Thyroid gland (tissue), 4 donors: ENCODE data around the gene TDRD1.

Experiments
- POLR2A ChIP-seq, 2 donors: fragments of 450-650 bp; IDR thresholded peaks; one replicate each; pipeline ENCODE4 v1.6.1; 2017; ENCODE audit warnings: antibody characterized with exemption in 2 of 2, mild to moderate bottlenecking in 2 of 2, moderate library complexity in 1 of 2
- TF ChIP-seq, protein P1 (sequence below), 6 experiments: fragments of 200-600 bp in 3 of 6; fragments of 450-650 bp in 3 of 6; sonication (generic) in 3 of 6; IDR thresholded peaks; one replicate each; pipeline ENCODE4 v1.5.1; 2016 to 2019; ENCODE audit warnings: antibody characterized with exemption in 6 of 6, mild to moderate bottlenecking in 2 of 6, inconsistent platforms in 1 of 6, moderate library complexity in 1 of 6

DNA sequence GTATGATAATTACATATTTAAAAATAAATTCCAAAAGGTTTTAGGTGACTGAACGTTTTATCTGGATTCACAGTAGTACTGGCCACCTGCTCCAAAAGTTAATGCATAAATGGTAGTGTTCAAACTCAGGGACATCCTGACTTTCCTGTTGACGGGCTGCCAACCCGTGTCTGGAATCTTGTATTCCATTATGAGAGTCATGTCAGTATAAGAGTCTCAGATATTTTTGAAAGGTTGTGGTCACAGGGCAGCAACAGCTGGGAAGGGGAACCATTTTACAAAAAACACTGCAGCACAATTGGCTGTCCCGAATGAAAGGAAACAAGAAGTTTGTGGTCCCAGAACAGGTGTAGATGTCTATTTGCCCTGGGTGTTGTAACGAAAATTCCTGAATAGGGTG, 2.8 kb downstream of the TDRD1 start:
- no peak for TF ChIP-seq POLR2A (IDR thresholded peaks at IDR 0.05)
- TF ChIP-seq, protein P1, sequence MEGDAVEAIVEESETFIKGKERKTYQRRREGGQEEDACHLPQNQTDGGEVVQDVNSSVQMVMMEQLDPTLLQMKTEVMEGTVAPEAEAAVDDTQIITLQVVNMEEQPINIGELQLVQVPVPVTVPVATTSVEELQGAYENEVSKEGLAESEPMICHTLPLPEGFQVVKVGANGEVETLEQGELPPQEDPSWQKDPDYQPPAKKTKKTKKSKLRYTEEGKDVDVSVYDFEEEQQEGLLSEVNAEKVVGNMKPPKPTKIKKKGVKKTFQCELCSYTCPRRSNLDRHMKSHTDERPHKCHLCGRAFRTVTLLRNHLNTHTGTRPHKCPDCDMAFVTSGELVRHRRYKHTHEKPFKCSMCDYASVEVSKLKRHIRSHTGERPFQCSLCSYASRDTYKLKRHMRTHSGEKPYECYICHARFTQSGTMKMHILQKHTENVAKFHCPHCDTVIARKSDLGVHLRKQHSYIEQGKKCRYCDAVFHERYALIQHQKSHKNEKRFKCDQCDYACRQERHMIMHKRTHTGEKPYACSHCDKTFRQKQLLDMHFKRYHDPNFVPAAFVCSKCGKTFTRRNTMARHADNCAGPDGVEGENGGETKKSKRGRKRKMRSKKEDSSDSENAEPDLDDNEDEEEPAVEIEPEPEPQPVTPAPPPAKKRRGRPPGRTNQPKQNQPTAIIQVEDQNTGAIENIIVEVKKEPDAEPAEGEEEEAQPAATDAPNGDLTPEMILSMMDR (IDR thresholded peaks at IDR 0.05), result no peak
